IPS-15b (cell line): ENCODE data around the gene CAMK2A.

ENCODE experiments used
- H3K27me3 ChIP-seq: one replicate; pipeline ENCODE4 v1.6.1; 2013; ENCODE audit warnings: low read length; ENCODE audit not compliant: control insufficient read depth, insufficient read depth
- H3K36me3 ChIP-seq: one replicate; pipeline ENCODE4 v1.6.1; 2013; ENCODE audit warnings: low read length; ENCODE audit not compliant: control insufficient read depth, insufficient read depth
- H3K4me1 ChIP-seq: one replicate; pipeline ENCODE4 v1.6.1; 2013; ENCODE audit warnings: mild to moderate bottlenecking, low read length; ENCODE audit not compliant: control insufficient read depth, insufficient read depth
- H3K4me3 ChIP-seq: one replicate; pipeline ENCODE4 v1.5.1; 2013; ENCODE audit warnings: low read depth, low read length
- H3K9ac ChIP-seq: one replicate; pipeline ENCODE4 v1.6.1; 2013; ENCODE audit warnings: low read depth, mild to moderate bottlenecking, low read length
- H3K9me3 ChIP-seq: one replicate; pipeline ENCODE4 v1.6.1; 2013; ENCODE audit warnings: mild to moderate bottlenecking, low read length; ENCODE audit not compliant: control insufficient read depth, insufficient read depth

Gene CAMK2A

GRCh38 chr5:150181027-150181426 is 108.5 kb downstream of the CAMK2A start:
- H3K9ac ChIP-seq = no peak overlapping the region

GRCh38 chr5:150180241-150181026 is 109.1 kb downstream of the CAMK2A start:
- Histone ChIP-seq H3K9ac (peak overlapping the region; percentile 37), H3K27me3 (peaks cover 23% of the 10 kb centered on the region), H3K36me3 (no peaks in the 10 kb centered on the region), H3K4me1 (peaks cover 5% of the 10 kb centered on the region), H3K9me3 (no peaks in the 10 kb centered on the region), H3K4me3 (no peak overlapping the region)

More at GRCh38 chr5:150181027-150181426, 108.5 kb downstream of the CAMK2A start:
- no peaks in the 10 kb centered on the region for H3K9me3 ChIP-seq
- H3K4me3 ChIP-seq = no peak overlapping the region
- H3K4me1 ChIP-seq = peaks cover 8% of the 10 kb centered on the region
- H3K36me3 ChIP-seq = no peaks in the 10 kb centered on the region
- H3K27me3 ChIP-seq = peaks cover 28% of the 10 kb centered on the region

- no peak overlapping the region for H3K4me3 ChIP-seq
- H3K9ac ChIP-seq = no peak overlapping the region
- H3K4me1 ChIP-seq = peaks cover 2% of the 10 kb centered on the region
- H3K36me3 ChIP-seq = no peaks in the 10 kb centered on the region
- peaks cover 22% of the 10 kb centered on the region for H3K27me3 ChIP-seq
- H3K9me3 ChIP-seq = no peaks in the 10 kb centered on the region
These were observed 110.5 kb downstream of the CAMK2A start for GRCh38 chr5:150179019-150179620.

GRCh38 chr5:150178262-150178661 is 111.3 kb downstream of the CAMK2A start:
- Histone ChIP-seq H3K9ac (no peak overlapping the region), H3K9me3 (no peaks in the 10 kb centered on the region), H3K27me3 (peaks cover 23% of the 10 kb centered on the region), H3K4me1 (peaks cover 2% of the 10 kb centered on the region), H3K4me3 (no peak overlapping the region), H3K36me3 (no peaks in the 10 kb centered on the region)

GRCh38 chr5:150177721-150178120 is 111.9 kb downstream of the CAMK2A start:
- no peak overlapping the region for H3K9ac ChIP-seq
- H3K4me1 ChIP-seq = peaks cover 2% of the 10 kb centered on the region
- H3K27me3 ChIP-seq = peaks cover 26% of the 10 kb centered on the region
- H3K4me3 ChIP-seq = no peak overlapping the region
- H3K36me3 ChIP-seq = no peaks in the 10 kb centered on the region
- H3K9me3 ChIP-seq = no peaks in the 10 kb centered on the region

- Histone ChIP-seq H3K4me3 (no peak overlapping the region), H3K4me1 (peaks cover 2% of the 10 kb centered on the region), H3K36me3 (no peaks in the 10 kb centered on the region), H3K9me3 (no peaks in the 10 kb centered on the region), H3K27me3 (peaks cover 28% of the 10 kb centered on the region), H3K9ac (no peak overlapping the region)
These were observed 112.7 kb downstream of the CAMK2A start for GRCh38 chr5:150176745-150177477.

- peaks cover 39% of the 10 kb centered on the region for H3K27me3 ChIP-seq
- H3K9ac ChIP-seq = no peak overlapping the region
- H3K9me3 ChIP-seq = no peaks in the 10 kb centered on the region
- no peaks in the 10 kb centered on the region for H3K36me3 ChIP-seq
- H3K4me3 ChIP-seq = no peak overlapping the region
- H3K4me1 ChIP-seq = peaks cover 2% of the 10 kb centered on the region
These were observed 114.0 kb downstream of the CAMK2A start for GRCh38 chr5:150175536-150175935.

GRCh38 chr5:150175076-150175475 is 114.5 kb downstream of the CAMK2A start:
- Histone ChIP-seq H3K9me3 (no peaks in the 10 kb centered on the region), H3K4me3 (no peak overlapping the region), H3K36me3 (no peaks in the 10 kb centered on the region), H3K27me3 (peaks cover 44% of the 10 kb centered on the region), H3K9ac (no peak overlapping the region), H3K4me1 (peaks cover 2% of the 10 kb centered on the region)

GRCh38 chr5:150174285-150174684 is 115.3 kb downstream of the CAMK2A start:
- Histone ChIP-seq H3K4me3 (no peak overlapping the region), H3K36me3 (no peaks in the 10 kb centered on the region), H3K9ac (no peak overlapping the region), H3K4me1 (peaks cover 2% of the 10 kb centered on the region), H3K9me3 (no peaks in the 10 kb centered on the region), H3K27me3 (peaks cover 52% of the 10 kb centered on the region)

GRCh38 chr5:150173161-150173560 is 116.4 kb downstream of the CAMK2A start:
- peaks cover 61% of the 10 kb centered on the region for H3K27me3 ChIP-seq
- H3K4me3 ChIP-seq = no peak overlapping the region
- no peaks in the 10 kb centered on the region for H3K36me3 ChIP-seq
- H3K4me1 ChIP-seq = peaks cover 2% of the 10 kb centered on the region
- no peak overlapping the region for H3K9ac ChIP-seq
- H3K9me3 ChIP-seq = no peaks in the 10 kb centered on the region

GRCh38 chr5:150172556-150172955 is 117.0 kb downstream of the CAMK2A start:
- Histone ChIP-seq H3K9ac (no peak overlapping the region), H3K4me1 (peaks cover 2% of the 10 kb centered on the region), H3K36me3 (no peaks in the 10 kb centered on the region), H3K27me3 (peaks cover 67% of the 10 kb centered on the region), H3K4me3 (no peak overlapping the region), H3K9me3 (no peaks in the 10 kb centered on the region)
